CD1c-positive myeloid dendritic cell (primary cell): ENCODE data around the gene GRM8.
"Not testable (repeated sequence)": the region's sequence is repeated elsewhere in the genome, so short reads cannot be mapped to it uniquely, and the experiment has no call there.

Source experiments
- DNase-seq: peaks from one replicate; pipeline ENCODE4 v3.0.0-alpha.2; 2016; ENCODE audit errors: extremely low spot score

GRM8 gene

DNA sequence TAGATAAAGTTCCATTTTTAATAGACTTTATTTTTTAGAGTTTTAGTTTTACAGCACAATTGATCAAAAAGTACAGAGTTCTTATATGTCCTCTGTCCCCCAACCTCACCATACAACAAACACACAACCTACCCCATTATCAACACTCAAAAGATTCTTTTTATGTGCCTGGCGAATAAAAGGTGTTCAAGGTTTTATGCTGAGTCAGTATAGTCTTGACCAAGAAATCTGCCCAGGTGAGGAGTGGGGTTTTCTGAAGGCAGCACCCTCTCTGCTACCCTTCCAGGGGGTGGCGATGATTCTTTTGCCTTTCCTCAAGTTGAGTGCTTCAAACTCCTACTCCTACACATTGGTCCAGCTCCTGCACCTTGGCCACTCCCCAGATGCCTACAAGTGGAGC is 222.9 kb downstream of the GRM8 start:
- no peak for DNase-seq

DNA sequence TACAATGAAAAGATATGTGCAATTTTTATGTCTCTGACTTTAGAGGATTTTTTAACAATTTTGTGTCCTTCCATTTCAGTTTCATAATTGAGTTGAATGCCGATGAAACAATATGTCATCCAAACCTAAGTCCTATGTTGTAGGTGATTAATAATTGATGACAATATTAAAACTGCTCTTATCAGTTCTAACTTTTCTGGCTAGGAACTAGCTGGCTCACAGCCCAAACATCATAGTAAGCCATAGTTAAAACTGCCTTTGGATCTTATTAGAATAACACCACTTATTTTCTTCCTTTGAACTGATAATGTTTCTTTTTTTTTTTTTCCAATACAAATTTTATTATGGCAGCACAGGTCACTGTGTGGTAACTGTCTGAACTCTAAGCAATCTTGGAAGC is 230.9 kb downstream of the GRM8 start:
- no peak for DNase-seq

DNA sequence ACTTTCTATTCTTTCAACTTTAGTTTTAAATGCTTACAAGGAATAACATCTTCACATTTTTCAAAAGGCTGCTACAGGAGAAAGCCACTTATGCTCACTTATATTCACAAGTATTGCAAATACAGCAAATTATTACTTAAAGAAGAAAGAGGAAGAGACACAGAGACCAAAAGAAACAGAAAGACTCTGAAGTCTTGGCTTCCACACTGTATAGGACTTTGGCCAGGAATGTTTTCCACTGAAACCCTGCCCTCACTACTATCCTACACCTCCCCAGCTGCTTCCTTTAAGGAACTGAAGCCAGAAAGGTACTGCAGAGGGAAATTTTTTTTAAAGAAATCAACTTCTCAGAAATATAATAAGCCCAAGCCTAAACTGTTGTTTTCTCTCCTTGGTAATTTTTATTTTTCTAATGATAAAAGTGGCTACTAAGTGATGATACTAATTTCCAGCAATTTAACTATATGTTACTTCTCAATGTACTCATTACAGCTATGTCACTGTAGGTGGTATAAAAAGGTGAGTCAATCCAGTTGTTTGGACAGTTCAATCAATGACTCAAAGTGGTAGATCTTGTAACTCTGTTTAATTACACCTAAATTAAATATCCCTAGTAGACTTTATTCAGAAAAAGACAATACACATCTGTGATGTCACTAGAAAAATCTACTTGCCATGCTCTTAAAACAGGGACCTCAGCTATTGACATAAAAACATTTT is 231.6 kb downstream of the GRM8 start:
- DNase-seq, result no peak

- DNase-seq, result no peak
Observed at GRCh38 chr7:127018889-127019288, 233.9 kb downstream of the GRM8 start.

DNA sequence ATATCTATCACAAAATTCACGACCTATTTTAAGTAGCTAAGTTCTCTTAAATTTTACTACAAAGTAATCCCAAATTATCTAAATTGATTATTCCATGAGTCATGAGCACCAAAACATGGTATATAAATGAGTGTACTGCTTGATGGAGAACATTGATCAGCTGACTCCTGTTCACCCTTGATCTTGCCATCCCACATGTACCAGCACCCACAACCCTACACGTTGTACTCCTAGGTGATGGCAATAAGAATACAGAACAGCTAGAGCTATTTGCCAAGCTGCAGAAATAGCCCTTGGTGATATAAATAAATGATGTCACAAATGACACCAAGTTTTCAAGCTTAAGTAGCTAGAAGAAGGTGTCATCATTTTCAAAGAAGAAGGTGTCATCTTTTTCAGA is 235.5 kb downstream of the GRM8 start:
- DNase-seq, result no peak

DNA sequence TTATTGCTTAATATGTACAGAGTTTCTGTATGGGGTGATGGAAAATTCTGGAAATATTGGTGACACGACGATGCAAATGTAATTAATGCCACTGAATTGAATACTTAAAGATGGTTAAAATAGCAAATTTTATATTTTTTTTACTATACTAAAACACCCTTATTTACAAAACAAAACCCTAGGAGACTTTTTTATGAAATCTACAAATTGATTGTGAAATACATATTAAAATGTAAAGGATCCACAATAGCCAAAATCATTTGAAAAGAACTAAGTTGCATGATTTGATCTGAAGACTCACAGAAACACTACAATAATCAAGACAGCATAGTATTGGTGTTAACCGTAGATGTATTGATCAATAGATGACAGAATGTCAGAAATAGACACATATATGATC is 252.0 kb downstream of the GRM8 start:
- DNase-seq, result no peak

- DNase-seq, result no peak
Observed at GRCh38 chr7:126996659-126997058, 256.1 kb downstream of the GRM8 start.

DNA sequence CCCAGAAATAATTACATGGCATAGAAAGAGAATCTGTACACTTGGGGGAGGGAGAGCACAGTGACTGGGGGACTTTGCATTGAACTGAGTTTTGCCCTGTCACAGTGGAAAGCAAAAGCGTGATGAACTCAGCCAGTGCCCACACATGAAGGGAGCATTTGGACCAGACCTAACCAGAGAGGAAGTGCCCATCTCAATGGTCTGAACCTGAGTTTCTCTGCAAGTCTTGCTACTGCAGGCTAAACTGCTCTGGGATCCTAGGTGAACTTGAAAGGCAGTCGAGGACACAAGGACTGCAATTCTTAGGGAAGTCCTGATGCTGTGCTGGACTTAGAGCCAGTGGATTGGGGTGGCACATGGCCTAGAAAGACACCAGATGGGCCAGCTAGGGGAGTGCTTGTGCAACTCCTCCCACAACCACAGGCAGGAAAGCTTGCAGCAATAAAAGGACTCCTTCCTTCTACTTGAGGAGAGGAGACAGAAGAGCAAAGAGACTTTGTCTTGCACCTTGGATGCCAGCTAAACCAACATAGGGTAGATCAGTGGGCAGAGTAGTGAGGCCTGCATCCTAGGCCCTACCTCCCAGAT is 259.0 kb downstream of the GRM8 start:
- DNase-seq, result no peak

GRCh38 chr7:126988022-126988421 is 264.7 kb downstream of the GRM8 start:
- no peak for DNase-seq

DNA sequence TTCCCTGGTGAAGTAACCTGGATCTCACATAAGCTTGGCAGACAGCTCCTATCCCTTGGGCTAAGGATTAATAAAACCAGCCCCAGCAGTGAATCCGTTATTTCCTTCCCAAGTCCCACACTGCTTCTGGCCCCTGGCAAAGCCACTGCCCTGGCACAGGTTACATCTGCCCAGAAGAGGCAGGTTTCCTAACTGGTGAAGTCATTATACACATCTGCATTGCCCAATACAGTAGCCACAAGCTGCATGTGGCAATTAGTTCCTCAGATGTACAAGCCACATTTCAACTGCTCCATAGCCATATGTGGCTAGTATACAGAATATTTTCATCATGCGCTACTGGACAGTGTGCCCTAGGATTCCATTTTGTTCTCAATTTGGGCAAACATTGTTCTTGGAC is 273.0 kb downstream of the GRM8 start:
- DNase-seq, result no peak

DNA sequence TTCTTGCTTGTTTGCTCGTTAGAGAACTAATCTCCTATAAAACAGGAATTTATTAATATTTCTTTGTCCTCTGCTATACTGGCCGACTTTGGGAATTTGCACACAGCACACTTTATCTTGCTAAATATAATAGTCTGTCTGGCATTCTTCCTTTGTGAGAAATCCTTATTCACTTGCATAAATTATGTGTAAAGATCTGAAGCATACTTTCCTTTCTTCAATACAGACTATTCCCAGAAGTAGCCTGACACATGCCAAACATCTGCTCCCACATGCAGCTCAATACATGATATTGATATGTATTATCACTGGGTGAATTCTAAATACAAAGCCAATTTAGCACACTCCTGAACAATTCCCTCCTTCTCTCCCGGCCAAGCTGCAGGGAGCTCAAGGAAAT is 273.9 kb downstream of the GRM8 start:
- no peak for DNase-seq

- DNase-seq, result no peak
Observed at GRCh38 chr7:126973066-126973465, 279.7 kb downstream of the GRM8 start.

GRCh38 chr7:126972571-126972970 is 280.2 kb downstream of the GRM8 start:
- DNase-seq, result no peak

- DNase-seq, result no peak
Observed at GRCh38 chr7:126959649-126960048, 293.1 kb downstream of the GRM8 start.

- no peak for DNase-seq
Observed at GRCh38 chr7:126958367-126958766, 294.4 kb downstream of the GRM8 start.

DNA sequence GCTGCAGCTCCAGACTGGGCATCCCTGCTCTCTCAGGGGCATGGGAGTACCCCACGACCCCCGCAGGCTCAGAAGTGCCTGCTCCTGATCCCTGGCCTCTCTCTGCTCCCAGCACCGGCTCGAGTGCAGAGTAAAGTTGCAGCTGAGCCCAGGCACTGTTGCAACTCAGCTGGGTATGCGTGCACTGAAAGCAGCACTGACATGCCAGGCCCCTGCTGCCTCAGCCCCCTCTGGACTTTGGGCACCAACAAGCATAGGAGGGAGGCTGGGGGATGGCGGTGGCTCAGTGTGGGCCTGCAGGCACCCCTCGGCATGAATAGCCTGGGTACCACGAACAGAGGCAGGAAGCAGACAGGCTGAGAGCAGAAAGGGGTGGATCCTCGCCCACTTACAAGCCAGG is 295.3 kb downstream of the GRM8 start:
- no peak for DNase-seq

GRCh38 chr7:126953461-126953860 is 299.3 kb downstream of the GRM8 start:
- no peak for DNase-seq

DNA sequence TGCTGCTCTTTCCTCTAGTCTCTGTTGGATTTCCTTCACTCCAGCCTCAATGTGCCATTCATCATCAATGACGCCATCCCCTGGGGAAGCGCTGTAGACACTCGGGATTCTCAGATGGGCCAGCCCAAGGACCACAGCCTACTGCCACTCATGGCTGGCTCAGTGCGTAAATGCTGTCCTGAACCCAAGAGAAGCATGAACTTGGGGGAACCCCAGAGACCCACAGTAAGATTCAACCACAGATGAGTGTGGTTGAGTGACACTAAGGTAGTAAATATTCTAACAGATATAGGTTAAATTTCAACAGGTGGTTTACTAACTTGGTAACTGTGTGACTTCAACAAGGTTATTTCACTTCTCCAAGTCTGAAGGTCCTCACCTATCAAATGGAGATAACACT is 304.1 kb downstream of the GRM8 start:
- DNase-seq, result no peak

- no peak for DNase-seq
Observed at GRCh38 chr7:126940723-126941307, 311.9 kb downstream of the GRM8 start.

DNA sequence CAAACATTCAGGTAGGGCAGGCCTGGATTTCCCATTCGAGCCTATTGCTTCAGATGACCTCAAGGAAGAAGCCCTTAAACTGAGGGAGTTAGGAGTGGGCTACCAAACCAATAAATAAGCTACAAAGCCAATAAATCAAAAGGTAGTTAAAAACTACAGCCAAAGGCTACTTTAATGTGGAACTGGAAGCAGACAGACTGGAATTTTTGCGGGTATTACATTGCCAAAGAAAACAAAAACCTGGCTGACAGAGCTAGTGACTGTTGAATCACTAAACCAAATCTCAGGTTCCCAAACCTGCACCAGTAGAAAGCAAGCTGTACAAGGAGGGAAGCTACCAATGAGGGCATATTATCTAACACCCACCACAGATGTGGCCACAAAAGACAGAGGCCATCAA is 315.6 kb downstream of the GRM8 start:
- DNase-seq, result no peak

- no peak for DNase-seq
Observed at GRCh38 chr7:126931581-126931980, 321.2 kb downstream of the GRM8 start.

DNA sequence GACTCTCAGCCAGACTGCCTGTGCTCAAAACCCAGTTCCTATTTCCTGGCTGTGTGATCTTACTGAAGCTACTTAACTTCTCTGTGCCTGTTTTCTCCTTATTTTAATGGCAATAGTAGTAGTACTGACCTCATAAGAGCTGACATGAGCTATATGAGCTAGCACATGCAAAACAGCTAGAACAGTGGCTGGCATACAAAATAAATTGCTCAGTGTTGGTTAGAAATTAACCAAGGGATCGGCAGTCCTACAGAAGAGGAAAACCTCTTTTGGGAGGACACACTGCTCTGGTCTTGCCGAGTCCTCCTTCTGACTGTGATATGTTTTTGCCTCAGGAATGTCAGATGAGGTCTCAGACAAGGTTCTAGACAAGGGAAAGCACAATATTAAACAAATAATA is 322.6 kb downstream of the GRM8 start:
- DNase-seq, result no peak

- no peak for DNase-seq
Observed at GRCh38 chr7:126924477-126924876, 328.3 kb downstream of the GRM8 start.

GRCh38 chr7:126911627-126912026 is 341.1 kb downstream of the GRM8 start:
- not testable (repeated sequence) for DNase-seq
